Skin epidermis (tissue), 12 donors: ENCODE results near the gene CHCHD3.
"Not testable (repeated sequence)": the region's sequence is repeated elsewhere in the genome, so short reads cannot be mapped to it uniquely, and the experiment has no call there.

Experiments used
- H3K27ac ChIP-seq, 21 experiments: fragments of 200-600 bp; sonication (generic) in 11 of 21; one replicate each; pipeline ENCODE4 v1.5.0; 2020; ENCODE audit warnings: mild to moderate bottlenecking in 3 of 21, inconsistent platforms in 2 of 21, moderate library complexity in 2 of 21
- H3K4me3 ChIP-seq, 7 experiments: fragments of 200-600 bp; sonication (generic) in 2 of 7; one replicate each; pipeline ENCODE4 v1.5.0; 2020; ENCODE audit warnings: inconsistent platforms in 2 of 7, mild to moderate bottlenecking in 2 of 7, moderate library complexity in 1 of 7

The CHCHD3 gene

GRCh38 chr7:132932296-132933071 lies 149.4 kb downstream of the CHCHD3 start:
- H3K4me3 ChIP-seq: no peak overlapping the region
- no peak overlapping the region for H3K27ac ChIP-seq

GRCh38 chr7:132930881-132931280 lies 151.0 kb downstream of the CHCHD3 start:
- Histone ChIP-seq H3K4me3 (no peak overlapping the region), H3K27ac (no peak overlapping the region)

- not testable (repeated sequence) for H3K4me3 ChIP-seq, H3K27ac ChIP-seq
Measured at GRCh38 chr7:132929944-132930343, 151.9 kb downstream of the CHCHD3 start.

- Histone ChIP-seq H3K4me3 (no peak overlapping the region), H3K27ac (no peak overlapping the region)
Measured at GRCh38 chr7:132919771-132920170, 162.1 kb downstream of the CHCHD3 start.

GRCh38 chr7:132915647-132916046 lies 166.2 kb downstream of the CHCHD3 start:
- no peak overlapping the region for H3K4me3 ChIP-seq
- no peak overlapping the region for H3K27ac ChIP-seq

GRCh38 chr7:132910657-132911056 lies 171.2 kb downstream of the CHCHD3 start:
- H3K27ac ChIP-seq: no peak overlapping the region

GRCh38 chr7:132907380-132907940 lies 174.4 kb downstream of the CHCHD3 start:
- Histone ChIP-seq H3K4me3 (no peak overlapping the region), H3K27ac (no peak overlapping the region)

More at GRCh38 chr7:132910657-132911056, 171.2 kb downstream of the CHCHD3 start:
- no peak overlapping the region for H3K4me3 ChIP-seq

- H3K4me3 ChIP-seq: no peak overlapping the region
Measured at GRCh38 chr7:132906193-132906835, 175.6 kb downstream of the CHCHD3 start.

GRCh38 chr7:132905136-132905535 lies 176.8 kb downstream of the CHCHD3 start:
- H3K27ac ChIP-seq, H3K4me3 ChIP-seq: not testable (repeated sequence)

More at GRCh38 chr7:132906193-132906835, 175.6 kb downstream of the CHCHD3 start:
- H3K27ac ChIP-seq: no peak overlapping the region

GRCh38 chr7:132904209-132904608 lies 177.7 kb downstream of the CHCHD3 start:
- Histone ChIP-seq H3K4me3 (no peak overlapping the region), H3K27ac (no peak overlapping the region)

- H3K4me3 ChIP-seq, H3K27ac ChIP-seq: not testable (repeated sequence)
Measured at GRCh38 chr7:132902294-132902693, 179.6 kb downstream of the CHCHD3 start.

- no peak overlapping the region for H3K27ac ChIP-seq
Measured at GRCh38 chr7:132901241-132901640, 180.6 kb downstream of the CHCHD3 start.

GRCh38 chr7:132899833-132900232 lies 182.1 kb downstream of the CHCHD3 start:
- H3K4me3 ChIP-seq: no peak overlapping the region

More at GRCh38 chr7:132901241-132901640, 180.6 kb downstream of the CHCHD3 start:
- H3K4me3 ChIP-seq: no peak overlapping the region

GRCh38 chr7:132898641-132899175 lies 183.2 kb downstream of the CHCHD3 start:
- H3K27ac ChIP-seq, H3K4me3 ChIP-seq: not testable (repeated sequence)

More at GRCh38 chr7:132899833-132900232, 182.1 kb downstream of the CHCHD3 start:
- H3K27ac ChIP-seq: no peak overlapping the region

- H3K27ac ChIP-seq: no peak overlapping the region
- H3K4me3 ChIP-seq: no peak overlapping the region
Measured at GRCh38 chr7:132897093-132897687, 184.7 kb downstream of the CHCHD3 start.

GRCh38 chr7:132895231-132895630 lies 186.7 kb downstream of the CHCHD3 start:
- no peak overlapping the region for H3K4me3 ChIP-seq
- H3K27ac ChIP-seq: no peak overlapping the region

- Histone ChIP-seq H3K27ac (no peak overlapping the region), H3K4me3 (no peak overlapping the region)
Measured at GRCh38 chr7:132893560-132893959, 188.3 kb downstream of the CHCHD3 start.

GRCh38 chr7:132892744-132893143 lies 189.1 kb downstream of the CHCHD3 start:
- not testable (repeated sequence) for H3K27ac ChIP-seq, H3K4me3 ChIP-seq

GRCh38 chr7:132891554-132891953 lies 190.3 kb downstream of the CHCHD3 start:
- no peak overlapping the region for H3K4me3 ChIP-seq
- H3K27ac ChIP-seq: no peak overlapping the region

GRCh38 chr7:132882714-132883428 lies 199.0 kb downstream of the CHCHD3 start:
- Histone ChIP-seq H3K27ac (no peak overlapping the region), H3K4me3 (no peak overlapping the region)
